ENCODE data around the gene FAM76A.
A peak's percentile ranks its signal among the peaks of the same experiment; 100 is the strongest.
"Not testable (repeated sequence)": the region's sequence is repeated elsewhere in the genome, so short reads cannot be mapped to it uniquely, and the experiment has no call there.

Gene FAM76A

DNA sequence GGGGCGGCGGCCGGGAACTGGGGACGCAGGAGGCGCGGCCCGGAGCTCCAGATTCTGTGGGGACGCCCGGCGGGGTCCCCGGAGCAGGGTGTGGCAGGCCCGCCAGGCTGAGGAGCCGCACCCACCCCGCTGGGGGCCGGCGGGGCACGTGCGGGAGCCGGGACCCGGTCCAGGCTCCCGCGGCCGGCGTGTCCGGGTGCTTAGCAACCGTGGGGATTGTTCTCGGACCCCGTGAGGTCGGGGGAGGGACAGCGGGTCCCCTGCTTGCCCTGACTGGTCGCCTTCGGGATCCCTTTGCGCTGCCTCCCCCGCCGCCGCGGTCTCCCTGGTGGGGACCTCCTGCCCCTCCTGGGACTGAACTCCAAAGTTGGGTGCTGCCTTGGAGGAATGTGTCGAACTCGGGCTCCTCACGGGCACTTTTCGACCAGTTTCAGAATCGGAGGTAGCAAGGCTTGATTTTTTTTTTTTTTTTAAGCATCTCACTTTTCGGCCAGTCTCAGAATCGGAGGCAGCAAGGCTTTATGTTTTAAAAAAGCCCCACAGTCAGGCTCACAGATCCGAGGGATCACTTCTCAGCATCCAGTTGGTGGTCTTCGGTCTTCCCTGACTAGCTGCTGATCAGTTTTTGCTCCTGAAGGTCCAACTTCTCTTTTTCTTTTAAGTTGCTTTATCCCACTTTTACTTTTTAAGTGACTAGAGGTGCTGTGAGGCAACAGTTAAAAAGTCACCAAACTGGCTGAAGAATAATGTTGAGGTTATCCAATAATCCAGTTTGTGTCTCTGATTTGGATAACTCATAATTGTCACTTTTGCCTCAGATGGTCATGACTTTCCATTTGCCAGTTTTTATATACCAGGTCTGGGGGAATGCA, 648 bp downstream of the FAM76A start:
- peak in 1 of 2 experiments; percentile 24 for DNase-seq

DNA sequence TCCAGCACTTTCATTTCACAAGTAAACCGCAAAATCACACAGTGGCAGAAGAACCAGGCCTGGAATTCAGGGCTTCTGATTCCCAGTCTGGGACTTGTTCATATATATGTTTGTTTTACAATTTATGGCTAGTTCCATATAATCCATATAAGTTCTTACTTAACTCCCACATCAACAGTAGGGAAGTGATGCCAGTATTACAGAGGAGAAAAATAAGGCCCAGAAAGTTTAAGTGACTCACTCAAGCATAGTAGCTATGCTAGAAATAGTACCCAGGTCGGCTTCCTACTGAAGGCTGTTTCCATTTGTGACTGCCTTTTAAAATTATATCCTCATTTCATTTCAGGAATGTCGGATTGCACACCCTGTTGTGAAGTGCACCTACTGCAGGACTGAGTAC, 1.4 kb downstream of the FAM76A start:
- DNase-seq: no peak

DNA sequence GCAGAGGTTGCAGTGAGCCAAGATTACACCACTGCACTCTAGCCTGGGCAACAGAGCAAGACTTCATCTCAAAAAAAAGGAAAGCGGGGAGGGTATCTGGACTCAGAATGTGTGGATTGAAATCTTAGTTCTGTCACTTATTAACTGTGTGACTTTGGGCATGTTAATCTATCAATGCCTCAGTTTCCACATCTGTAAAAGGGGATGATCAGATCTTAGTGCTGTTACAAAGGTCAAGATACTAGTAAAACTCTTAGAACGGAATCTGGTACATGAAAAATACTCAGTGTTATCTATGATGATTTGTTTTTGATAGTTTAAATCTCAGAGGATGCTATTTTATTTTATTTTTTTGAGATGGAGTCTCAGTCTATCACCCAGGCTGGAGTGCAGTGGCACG, 10.5 kb downstream of the FAM76A start:
- DNase-seq: no peak

DNA sequence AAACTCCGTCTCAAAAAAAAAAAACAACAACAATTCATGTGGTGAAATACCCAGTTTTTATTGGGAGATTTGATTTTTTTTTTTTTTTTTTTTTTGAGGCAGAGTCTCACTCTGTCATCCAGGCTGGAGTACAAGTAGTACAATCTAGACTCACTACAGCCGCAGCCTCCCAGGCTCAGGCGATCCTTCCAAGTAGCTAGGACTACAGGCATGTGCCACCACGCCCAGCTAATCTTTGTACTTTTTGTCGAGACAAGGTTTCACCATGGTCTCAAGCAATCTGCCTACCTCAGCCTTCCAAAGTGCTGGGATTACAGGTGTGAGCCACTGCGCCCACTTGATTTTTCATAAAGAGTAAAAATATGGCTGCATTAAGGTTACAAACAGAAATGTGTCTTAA, 15.4 kb downstream of the FAM76A start:
- no peak for DNase-seq

DNA sequence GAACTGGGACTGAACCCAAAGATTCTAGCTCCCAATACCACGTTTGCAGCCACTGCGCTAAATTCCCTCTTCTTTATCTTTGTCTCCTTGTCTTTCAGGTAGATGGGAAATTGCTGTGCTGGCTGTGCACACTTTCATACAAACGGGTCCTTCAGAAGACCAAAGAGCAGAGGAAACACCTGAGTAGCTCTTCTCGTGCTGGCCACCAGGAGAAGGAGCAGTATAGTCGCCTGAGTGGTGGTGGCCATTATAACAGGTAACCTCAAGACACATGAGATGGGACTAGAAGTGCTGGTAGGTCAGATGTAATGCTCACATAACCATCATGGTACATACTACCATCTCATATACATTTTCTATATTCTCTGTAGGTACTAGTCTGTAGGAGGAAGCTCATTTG, 18.8 kb downstream of the FAM76A start:
- DNase-seq: no peak

DNA sequence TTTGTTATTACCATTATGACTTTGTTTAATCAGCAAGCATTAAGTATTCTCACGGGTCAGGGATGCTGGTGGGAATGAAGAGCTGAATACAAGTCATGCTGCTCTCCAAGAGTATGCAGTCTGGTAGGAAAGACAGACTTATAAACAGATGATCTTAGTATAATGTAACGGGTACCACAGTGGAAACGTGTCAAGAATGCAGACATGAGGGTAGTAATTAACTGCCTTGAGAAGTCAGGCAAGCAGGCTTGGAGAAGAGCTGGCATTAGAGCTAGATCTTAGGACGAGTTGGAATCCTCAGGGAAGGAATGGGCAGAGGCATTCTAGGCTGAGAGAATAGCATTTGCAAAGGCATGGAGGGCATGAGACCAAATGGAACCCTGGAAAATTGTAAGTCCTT, 19.7 kb downstream of the FAM76A start:
- no peak for DNase-seq

DNA sequence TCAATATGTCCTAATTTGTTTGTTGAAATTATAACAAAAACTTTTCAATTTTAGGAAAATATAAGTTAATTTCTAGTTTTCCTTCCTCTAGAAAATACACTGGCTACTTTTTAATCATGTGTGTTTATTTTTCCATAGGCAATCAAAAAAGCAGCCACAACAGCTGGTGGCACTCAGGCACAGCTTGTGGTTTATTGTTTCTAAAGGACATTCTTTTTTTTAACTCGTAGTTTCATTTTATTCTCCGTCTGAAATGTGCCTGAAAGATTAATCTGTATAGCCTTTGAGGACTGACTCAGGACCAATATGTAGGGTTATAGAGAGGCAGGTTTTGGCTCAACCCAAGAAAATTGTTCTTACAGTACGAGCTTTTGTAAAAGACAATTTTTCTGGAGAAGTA, 26.6 kb downstream of the FAM76A start:
- DNase-seq: no peak

DNA sequence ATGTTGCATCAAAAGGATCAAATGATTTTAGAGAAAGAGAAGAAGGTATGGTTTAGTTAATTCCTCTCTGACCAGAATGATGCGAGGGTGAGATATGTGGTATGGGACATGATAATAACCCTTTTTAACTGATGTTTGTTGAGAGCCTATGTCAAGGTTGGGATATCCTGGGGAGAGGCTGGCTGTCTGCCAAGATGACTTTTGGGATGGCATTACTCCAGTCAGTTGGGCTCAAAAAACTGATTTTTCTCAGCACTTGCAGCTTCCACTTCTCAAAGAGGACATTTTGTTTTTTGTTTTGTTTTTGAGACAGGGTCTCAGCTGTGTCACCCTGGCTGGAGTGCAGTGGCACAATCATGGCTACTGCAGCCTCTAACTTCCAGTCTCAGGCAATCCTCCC, 29.5 kb downstream of the FAM76A start:
- no peak for DNase-seq

DNA sequence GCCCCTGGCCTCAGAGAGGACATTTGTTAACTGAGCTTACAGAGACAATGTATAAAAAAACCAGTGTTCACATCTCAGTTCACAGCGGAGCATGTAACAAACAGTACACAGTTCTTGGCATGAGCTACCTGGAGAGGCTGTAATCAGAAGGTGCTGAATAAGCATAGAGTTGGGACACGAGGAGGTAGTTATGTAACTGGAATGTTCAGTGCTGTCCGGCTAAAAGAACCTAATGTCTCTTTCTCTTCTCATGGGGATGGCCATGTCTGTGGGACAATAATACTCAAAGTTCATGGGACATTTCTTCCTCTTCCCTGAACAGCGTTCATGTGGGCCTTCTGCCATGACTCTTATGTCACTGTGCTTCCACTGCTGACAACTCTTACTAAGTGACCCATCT, 30.1 kb downstream of the FAM76A start:
- no peak for DNase-seq

DNA sequence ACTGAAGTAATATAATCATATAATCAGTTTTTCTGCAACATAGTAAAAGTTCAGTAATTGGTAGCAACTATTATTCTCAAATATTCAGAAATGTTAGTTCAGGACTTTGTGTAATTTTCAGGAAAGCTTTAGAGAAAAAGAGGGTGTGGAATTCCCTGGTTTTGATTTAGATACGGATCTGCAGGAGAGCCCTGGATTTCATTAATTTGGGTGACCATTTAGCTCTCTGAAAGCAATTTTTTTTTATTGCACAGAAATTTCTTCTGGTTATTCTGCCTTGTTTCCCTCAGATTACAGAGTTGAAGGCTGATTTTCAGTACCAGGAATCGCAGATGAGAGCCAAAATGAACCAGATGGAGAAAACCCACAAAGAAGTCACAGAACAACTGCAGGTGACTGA, 33.5 kb downstream of the FAM76A start:
- DNase-seq: no peak

DNA sequence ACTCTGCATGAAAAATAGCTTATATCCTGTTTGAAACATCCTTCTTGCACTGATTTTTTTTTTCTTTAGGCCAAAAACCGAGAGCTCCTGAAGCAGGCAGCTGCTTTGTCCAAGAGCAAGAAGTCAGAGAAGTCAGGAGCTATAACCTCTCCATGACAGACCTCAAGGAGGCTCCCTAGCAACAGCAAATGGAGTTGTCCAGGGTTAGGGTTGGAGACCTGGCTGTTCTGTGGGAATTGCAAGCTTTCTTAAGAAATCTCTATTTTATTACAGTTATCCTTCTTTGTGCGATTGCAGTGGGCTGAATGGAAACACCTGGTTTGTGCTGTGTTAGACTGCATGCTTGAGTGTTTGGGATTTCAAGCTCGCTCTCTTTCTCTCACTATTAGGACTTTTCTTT, 34.7 kb downstream of the FAM76A start:
- DNase-seq: no peak

DNA sequence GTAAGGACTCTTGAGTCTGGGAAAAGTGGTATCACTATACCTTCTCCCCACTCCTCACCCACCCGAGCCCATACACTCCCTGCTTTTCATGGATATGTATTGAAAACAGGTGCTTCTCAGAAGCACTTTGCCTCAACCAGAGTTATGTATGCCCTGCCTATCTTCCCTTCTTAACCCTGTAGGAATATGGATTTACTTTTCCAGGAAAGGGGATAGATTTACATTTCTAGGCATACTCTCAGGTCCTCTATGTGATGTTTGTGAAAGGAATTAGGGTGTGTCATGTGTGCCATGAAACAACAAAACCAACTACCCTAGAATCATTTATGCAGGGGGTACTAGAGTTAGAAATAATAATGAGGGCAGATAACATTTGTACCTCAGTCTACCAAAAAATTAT, 36.3 kb downstream of the FAM76A start:
- DNase-seq: no peak

DNA sequence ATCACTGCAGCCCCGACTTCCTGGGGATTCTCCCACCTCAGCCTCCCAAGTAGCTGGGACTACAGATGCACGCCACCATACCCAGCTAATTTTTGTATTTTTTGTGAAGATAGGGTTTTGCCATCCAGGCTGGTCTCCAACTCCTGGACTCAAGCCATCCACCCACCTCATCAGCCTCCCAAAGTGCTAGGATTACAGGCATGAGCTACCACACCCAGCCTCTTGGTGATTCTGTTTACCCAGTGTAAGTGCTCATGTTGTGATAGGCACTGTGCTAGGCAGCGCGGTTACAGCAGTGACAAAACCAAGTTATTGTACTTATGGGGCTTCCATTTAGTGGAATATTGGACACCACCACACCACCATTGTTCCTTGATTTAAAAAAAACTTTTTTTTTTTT, 37.6 kb downstream of the FAM76A start:
- no peak for DNase-seq

DNA sequence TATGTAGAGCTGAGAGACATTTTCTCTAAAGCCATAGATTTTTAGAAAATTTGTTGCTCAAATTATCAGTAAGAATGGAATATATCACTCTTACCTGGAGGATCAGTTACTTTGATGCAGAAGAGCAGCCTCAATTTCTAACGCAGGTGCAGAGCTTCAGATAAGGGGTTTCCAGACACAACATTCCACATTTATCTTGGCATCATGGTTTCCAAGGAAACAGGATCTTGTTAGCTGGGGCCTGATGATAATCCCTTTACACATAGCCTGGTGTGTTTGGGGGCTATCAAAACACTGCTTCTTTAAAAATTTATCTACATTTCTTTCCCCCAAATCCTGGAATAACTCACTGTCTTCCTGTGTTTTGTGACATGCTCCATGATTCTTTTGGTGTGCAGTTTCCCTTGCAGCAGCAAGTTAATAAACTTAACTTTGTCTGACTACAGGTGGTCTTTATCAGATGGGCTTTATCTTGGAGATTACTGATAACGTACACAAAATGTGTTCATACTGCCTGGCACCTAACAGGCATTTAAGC, 44.6 kb downstream of the FAM76A start:
- DNase-seq: no peak

DNA sequence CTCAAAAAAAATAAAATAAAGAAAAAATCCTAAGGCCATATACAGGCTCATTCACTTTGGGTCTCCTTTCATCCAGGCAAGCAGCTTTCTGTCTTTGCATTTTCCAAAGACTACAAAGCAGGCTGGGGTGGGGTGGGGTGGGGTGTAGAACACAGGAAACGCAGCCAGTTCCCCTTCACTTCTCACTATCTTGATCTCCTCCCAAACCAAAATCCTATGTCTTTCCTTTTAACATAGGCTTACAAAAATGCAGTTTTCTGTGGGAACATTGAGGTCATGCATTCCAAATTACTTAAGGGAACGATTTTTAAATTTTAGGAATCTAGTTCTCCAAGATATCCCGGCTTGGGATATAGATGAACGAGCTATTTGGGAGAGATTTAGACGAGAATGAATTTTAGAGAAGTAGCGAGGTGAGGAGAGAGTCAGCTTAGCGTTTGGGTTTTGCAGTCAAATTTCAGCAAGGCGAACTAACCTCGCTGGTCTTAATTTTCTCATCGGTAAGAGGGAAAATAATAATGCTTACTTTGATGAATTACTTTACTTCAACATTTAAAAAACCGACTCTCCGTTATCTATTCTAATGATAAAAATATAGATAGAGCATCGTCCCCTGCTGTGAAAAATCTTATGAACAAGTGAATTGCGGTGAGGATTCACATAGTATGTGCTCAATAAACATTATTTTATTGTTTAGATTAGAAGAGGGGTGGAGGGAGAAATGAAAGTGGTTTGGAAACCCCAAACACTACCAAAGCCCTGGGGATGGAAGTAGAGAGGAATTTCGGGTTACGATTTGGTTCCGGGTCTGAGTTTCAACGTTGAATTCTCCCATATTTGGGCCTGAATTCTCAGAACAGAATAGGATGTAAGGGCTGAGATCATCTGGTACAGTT, 46.5 kb downstream of the FAM76A start:
- DNase-seq: no peak

DNA sequence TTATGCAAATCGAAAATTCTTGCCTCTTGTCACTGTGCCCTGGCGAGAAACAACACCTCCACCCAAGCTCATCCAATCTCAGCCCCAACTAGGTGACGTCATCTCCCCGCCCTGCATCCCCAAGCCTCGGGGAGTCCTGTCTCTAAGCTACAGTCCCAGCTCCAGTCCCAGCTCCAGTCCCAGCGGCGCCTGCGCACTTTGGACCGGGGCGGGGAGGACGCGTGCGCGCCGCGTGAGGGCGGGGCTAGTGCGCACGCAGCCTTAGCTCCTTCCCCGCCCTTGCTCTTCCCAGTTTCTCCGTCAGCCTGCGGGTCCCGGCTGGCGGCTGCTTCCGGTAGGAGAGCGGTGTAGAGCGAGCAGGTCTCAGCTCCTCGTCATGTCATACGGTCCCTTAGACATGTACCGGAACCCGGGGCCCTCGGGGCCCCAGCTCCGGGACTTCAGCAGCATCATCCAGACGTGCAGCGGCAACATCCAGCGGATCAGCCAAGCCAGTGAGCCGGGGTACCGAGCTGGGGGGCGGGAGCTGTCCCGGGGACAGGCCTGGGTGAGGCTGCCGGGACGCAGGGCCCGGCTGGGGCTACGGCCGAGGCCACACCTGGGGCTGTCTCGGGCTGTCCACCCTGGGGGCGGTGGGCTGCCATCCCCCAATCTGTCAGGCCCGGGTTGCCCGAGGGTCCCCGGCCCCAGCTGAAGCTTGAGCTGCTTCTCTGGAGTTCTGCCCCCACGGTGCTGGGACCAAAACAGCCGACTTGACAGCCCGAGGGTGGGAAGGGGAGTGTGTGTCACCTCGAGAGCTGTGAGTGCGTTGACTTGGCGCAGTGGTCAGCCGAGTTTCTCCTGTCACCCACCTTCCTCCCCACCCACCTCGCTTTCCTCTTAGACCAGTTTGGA, 47.4 kb downstream of the FAM76A start, which contains the start of gene STX12:
Gene STX12, plus strand, starts transcription at position 288 of the 894 bp plus-strand sequence. Its CDS starts 89 bp downstream, at position 377.
- DNase-seq: peak; percentile 92 to 95

DNA sequence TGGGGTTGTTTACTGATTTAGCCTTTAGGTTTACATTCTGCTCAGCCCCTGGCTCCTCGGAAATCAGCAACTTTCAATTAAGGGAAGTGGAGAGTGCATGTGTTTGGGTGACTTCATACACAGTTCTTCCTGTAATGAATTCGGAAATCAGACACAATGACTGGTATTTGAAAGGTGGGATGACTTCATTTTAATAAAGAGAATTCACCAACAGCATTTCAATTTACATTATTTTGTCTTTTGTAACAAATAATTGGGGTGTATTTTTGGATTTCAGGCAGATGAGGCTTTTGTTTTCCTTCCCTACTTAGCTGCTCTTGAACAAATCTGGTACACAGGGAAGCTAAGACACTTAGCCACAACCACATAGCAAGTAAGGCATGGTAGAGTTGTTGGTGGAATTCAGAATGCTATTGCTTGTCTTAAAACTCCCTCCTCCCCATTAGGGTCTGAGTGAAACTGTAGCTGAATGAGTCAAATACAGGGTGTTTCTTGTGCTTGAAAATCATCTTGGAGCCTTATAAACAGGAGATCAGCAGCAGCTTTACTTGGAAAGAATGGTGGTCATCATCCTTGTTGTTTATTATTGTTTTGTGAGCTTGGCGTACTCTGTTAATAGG, 48.2 kb downstream of the FAM76A start:
- no peak for DNase-seq

DNA sequence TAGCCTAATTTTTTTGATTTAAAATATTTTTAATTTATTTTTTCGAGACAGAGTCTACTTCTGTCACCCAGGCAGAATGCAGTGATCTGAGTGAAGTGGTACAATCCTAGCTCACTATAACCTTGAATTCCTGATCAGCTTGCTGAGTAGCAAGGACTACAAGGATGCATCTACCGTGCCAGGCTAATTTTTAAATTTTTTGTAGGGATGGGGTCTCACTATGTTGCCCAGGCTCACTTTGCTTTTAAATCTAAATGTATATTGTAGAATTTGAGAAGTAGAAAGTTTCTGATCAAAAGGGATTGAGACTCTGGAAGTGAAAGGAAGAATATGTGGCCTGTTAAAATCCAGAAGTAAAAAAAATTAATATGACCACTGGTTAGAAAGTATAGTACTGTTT, 48.9 kb downstream of the FAM76A start:
- no peak for DNase-seq

DNA sequence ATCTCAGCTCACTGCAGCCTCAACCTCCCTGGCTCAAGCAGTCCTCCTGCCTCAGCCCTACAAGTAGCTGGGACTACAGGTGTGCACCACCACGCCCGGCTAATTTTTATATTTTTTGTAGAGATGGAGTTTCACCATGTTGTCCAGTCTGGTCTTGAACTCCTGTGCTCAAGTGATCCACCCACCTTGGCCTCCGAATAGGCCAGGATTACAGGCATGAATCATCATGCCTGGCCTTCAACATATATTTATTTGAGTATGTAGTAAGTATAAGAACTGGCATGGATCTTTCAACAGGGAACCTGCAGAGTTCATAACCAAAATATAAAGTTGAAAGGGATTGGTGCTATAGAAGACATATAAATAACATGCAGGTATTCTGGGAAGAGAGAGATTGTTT, 49.6 kb downstream of the FAM76A start:
- DNase-seq: not testable (repeated sequence)

DNA sequence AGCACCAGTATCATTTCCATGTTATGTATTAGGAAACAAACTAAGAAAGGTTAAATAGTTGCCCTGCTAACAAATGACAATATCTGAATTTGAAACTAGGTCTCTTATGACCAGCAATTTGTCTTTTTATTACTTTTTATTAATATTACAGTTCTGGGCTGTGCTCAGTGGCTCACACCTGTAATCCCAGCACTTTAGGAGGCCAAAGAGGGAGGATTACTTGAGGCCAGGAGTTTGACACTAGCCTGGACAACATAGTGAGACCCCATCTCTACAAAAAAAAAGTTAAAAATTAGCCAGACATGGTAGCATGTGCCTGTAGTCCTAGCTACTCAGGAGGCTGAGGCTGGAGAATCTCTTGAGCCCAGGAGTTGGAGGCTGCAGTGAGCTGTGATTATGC, 50.5 kb downstream of the FAM76A start:
- DNase-seq: not testable (repeated sequence)

DNA sequence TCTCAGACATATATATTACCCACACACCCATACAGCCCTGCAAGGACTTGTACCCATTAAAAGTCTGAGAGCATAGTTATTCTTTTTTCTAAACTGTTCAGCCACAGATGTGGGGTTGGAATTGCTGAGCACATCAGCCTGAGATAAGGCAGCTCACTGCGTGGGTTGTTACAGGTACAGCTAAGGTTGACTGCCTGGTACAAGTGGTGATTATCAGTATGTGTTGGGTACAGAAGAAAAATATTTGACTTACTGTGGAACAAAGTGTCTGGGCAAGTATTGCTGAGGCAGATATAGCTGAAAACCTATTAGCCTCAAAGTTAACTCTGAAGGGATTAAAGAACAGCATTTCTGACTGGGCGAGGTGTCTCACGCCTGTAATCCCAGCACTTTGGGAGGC, 52.3 kb downstream of the FAM76A start:
- DNase-seq: no peak

DNA sequence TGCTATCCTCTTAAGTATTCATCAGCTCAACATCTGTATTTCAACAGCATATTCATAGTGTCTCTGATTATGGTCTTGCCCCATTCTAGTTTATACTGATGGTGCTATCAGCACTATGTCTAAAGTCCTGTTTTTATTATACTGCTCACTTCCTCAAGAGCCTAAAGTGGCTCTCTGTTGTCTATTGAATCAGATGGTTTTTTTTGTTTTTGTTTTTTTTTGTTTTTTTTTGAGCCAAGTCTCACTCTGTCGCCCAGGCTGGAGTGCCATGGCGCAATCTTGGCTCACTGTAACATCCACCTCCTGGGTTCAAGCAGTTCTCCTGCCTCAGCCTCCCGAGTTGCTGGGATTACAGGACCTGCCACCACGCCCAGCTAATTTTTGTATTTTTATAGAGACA, 53.4 kb downstream of the FAM76A start:
- DNase-seq: no peak
